NCI-H146 treated with DMSO at 0.1 percent for 48 hours (cell line): ENCODE data around the gene CD40.
A peak's percentile ranks its signal among the peaks of the same experiment; 100 is the strongest.

ENCODE experiments used
- DNase-seq: peaks from one replicate; lab custom pipeline; 2025; ENCODE audit not compliant: unreplicated experiment; lab: John Stamatoyannopoulos, UW

CD40 gene

DNA sequence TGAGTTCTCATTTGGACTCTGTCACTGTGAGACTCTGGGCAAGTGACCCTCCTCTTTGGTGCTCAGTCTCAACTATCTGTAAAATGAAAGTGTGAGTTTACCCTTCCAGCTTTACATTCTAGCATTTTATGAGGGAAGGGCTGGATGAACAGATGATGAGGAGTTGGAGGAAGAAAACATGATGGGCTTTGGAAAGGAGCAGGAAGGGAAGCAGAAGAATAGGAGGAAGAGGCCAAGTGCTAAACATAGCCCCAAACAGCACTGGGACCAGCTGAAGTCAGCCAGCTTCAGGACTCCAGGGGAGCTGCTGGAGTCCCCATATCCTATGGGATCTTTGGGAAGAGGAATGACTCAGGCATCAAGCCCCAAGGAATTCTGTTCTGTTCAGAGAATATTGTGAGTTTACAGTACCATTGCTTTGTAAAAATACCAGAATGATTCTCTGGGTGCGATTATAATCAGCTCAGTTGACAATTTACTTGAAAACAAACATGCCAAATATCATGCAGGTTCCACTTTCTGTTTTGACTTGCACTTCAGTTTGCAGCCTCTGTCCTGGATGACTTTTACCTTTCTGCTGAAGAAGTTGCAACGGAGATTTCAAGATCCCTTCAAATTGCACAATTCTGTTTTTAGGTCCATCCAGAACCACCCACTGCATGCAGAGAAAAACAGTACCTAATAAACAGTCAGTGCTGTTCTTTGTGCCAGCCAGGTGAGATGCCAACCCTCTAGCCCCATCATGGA lies 3.2 kb downstream of the CD40 start:
- DNase-seq, result no peak

DNA sequence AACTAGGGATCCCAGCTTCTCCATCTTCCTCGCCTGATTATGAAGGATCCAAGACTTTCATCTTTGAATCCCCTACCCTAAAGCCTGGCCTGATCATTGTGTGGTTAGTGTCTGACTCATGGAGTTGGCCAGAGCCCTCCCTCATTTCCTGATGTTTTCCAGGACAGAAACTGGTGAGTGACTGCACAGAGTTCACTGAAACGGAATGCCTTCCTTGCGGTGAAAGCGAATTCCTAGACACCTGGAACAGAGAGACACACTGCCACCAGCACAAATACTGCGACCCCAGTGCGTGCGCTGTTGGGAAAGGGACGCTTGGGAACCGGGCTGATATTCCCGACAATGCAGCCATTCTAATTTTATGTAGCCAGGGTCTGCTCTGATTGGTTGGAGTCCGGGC lies 4.0 kb downstream of the CD40 start:
- no peak for DNase-seq

DNA sequence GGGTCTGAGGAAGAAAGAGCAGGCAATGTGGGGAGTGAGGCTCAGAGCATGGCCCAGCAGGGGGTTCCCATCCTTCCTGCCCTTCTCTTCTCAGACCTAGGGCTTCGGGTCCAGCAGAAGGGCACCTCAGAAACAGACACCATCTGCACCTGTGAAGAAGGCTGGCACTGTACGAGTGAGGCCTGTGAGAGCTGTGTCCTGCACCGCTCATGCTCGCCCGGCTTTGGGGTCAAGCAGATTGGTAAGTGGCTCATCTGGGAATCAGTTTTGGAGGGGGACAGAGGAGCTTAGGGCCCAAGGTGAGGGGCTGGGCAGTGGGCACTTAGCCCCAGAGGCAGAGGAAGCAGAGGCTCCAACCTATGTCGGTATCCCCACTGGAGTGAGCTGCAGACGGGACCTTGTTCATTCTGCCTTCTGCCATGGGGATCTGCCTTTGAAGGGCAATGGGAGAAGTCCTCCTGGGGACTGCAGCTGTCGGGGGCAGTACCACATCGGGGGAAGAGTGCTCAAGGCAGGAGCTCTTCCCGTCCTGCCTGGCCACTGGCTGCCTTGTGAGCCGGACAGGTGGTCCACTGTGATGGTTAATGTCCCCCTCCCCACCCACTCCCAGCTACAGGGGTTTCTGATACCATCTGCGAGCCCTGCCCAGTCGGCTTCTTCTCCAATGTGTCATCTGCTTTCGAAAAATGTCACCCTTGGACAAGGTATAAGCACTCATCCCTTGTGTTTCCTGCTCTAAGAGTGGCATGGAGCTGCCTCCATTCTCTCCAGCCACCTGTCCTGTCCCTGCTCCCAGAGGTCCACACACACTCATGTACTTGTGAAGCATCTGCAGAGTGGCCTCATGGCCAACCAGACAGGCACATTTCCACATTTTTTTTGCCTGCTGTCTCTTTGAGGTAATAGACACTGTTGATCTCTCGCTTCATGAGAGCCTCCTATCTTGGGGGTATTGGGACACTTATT lies 4.7 kb downstream of the CD40 start:
- no peak for DNase-seq

DNA sequence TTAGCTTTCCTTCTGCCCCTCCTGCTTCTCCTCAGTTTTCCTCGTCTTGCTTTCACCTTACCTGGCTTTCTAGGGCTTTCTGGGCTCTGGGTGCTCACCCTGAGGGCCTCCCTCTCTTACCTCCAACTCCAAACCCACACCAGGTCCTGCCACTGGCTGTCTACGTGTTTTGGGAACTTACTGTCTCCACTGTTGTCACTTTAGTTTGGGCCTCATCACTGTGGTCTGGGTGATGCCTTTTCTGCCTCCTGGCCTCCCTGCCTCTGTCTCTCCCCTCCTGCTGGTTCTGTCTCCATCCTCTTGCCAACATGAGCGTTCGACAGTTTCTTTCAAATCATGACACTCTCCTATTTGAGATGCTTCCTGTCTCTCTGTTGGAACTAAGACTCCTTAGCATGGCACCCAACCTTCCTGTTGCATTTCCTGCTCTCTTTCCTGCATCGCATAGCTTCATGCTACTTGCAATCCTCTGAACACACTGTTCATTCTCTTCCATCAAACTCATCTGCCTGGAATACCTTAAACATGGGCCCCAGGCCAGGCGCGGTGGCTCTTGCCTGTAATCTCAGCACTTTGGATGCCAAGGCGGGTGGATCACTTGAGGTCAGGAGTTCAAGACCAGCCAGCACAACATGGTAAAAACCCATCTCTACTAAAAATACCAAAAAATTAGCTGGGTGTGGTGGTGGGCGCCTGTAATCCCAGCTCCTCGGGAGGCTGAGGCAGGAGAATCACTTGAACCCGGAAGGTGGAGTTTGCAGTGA lies 5.5 kb downstream of the CD40 start:
- no peak for DNase-seq

DNA sequence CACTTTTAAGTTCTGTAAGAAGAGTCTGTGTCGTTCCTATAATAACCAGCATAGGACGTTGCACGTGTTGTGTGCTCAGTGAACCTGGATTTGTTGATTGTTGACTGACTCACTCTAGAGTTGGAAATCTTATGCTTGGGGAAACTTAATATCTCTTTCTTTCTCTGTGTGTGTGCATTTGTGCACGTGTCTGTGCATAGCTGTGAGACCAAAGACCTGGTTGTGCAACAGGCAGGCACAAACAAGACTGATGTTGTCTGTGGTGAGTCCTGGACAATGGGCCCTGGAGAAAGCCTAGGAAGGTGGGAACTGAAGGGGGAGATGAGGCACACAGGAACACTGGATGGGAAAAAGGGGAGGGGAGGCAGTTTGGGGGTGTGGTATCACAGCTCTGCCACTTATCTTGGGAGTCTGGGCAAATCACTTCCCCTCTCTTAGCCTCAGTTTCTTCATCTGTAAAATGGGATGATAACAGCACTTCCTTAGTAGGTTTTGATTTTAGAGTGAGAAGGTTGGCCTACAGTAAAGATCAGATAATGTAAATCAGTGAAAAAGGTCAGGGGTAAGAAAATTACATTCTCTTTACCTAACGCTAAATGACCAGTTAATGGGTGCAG lies 8.4 kb downstream of the CD40 start:
- no peak for DNase-seq

DNA sequence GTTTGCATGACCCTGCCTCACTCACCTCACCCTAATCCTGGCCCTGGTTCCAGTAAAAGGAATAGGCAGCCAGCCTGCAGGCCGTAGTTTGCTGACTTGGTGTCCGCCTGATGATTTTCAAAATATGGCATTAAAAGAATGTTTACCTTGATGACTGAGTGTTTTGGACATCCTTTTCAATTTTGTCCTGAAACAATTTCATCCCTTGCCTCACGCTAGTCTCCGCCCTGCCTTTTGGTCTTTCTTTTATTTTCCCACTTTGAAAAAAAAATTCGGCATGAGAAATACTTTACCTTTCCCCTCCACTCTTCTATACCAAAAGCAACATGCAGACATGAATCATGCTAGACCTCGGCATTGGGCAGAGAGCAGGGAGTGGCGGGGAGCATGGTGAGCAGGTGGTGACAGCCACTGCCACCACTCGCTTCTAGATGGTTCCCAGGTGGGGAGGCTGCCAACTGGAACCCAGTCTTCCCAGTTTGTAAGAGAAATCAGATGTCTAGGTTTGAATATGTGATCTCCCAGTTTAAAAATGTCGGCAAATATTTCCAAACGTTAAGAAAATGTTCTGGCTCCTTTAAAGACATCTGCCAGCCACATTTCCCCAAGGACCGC lies 9.4 kb downstream of the CD40 start:
- no peak for DNase-seq

DNA sequence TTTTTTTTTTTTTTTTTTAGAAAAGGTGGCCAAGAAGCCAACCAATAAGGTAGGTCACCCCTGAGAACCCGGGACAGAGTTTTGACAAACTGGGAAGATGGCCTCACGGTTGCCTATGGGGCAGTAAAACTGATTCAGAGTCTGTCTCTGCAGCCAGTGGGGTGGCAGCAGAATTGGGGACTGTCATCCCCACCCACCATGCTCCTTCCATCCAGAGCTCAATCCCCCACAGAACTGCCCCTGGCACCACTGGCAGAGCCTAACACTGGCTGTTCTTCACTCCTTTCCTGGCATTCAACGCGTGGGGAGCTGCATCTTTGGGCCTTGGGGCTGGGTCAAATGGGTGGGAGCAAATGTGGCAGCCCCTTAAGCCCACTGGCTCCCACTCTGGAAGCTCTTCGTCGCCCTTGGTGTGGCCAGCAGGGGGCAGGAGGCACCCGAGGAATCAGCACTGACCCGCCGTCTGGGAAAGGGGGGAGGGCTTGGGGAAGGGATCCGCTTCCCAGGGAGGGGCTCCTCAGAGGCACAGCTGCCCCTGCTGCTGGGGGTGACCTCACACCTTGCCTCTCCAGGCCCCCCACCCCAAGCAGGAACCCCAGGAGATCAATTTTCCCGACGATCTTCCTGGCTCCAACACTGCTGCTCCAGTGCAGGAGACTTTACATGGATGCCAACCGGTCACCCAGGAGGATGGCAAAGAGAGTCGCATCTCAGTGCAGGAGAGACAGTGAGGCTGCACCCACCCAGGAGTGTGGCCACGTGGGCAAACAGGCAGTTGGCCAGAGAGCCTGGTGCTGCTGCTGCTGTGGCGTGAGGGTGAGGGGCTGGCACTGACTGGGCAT lies 10.4 kb downstream of the CD40 start:
- DNase-seq, result no peak

DNA sequence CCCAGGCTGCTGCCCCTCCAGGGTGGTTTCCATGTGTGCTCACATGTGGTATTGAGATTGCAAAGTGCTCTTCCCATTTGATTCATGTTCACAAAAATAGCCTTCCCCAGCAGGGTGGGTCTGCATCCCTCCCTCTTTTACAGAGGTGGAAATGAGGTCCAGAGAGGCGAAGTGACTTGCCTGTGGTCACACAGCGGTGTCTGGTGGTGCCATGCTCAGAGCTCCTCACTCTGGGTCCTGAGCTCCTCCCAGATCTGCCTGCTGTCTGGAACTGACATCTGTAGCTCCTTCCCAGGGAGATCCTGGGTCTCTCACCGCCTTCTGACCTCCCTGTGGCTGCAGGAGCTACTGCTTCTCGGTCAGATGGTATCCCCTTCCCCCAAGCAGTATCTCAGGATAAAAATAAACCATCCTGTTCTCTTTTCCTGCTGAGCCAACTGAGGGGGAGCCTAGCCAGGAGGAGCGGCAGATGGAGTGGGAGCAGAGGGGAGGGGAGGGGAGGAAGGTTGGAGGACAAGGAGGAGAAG lies 11.9 kb downstream of the CD40 start:
- no peak for DNase-seq

DNA sequence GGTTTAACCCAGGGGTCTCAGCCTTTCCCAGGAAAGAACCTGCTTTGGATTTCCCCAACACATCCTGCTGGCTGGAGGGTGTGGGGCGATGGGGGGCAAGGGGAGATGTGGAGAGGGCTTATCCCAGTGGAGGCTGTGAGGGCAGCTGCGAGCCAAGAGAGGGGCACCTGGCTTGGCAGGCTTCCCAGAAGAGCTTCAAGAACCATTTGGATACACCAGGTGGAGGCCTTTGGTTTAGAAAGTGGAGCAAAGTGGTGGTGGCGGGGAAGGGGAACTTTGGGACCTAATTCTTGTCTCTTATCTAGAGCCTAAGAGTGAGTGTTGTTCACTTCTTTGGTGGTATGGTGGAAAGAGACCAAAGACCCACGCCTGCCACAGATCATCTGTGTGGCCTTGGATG lies 12.4 kb downstream of the CD40 start:
- no peak for DNase-seq

DNA sequence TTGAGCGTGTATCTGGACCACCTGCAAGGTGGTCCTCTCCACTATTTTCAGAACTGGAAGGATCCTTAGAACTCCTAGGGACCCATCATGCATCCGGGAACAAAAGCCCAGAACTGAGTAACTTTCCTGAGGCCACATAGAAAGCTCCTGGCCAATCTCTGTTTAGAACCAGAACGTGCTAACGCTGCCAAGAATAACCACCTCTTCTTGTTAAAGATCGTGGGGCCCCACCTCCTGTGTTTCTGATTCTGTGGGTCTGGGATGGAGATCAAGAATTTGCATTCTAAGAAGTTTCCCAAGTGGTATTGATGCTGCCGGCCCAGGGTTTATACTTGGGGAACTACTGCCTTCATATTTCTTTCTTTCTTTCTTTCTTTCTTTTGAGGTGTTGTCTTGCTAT lies 13.3 kb downstream of the CD40 start:
- DNase-seq, result no peak

DNA sequence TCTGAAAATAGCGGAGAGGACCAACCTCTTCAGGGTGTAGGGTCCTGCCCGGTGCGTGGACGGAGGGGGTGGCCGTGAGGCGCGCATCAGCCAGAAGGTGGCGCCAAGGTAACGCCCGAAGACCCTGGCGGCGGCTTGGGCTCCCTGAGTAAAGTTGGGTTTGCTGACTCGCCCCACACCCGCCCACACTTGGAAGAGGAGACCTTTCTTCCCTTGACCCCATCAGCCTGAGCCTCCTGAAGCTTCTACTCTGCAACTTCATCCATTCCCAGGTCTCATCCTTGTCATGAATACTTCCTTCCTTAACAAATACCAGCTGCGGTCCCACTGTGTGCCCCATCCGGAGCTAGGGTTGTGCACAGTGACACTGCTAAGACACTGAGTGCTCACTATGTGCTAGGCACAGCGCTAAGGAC lies 14.6 kb downstream of the CD40 start:
- peak; percentile 50 for DNase-seq

DNA sequence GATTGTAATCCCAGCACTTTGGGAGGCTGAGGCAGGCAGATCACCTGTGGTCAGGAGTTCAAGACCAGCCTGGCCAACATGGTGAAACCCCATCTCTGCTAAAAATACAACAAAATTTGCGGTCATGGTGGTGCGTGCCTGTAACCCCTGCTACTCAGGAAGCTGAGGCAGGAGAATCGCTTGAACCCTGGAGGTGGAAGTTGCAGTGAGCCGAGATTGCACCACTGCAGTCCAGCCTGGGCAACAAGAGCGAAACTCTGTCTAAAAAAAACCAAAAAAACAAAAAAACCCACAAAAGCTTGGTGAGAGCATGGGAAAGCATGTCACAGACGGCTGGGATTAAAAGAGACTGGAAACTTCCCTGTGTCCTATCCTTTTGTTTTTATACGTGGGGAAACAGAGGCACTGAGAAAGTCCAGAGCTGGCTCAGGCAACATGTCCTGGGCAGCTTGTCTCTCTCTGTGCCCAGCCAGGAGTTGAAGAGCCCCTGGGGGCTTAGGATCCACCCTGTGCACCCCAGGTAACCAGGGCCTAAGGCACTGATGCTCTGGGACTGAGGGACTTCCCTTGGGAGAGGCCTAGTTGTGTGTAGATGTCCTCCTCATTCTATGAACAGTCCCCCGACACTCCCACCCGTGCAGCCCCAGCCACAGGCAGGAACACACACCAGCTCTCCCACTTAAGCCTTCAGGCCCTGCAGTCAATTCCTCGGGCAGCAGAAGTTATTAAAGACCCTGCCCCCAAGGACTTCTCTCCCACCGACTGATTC lies 16.0 kb downstream of the CD40 start:
- DNase-seq, result no peak

DNA sequence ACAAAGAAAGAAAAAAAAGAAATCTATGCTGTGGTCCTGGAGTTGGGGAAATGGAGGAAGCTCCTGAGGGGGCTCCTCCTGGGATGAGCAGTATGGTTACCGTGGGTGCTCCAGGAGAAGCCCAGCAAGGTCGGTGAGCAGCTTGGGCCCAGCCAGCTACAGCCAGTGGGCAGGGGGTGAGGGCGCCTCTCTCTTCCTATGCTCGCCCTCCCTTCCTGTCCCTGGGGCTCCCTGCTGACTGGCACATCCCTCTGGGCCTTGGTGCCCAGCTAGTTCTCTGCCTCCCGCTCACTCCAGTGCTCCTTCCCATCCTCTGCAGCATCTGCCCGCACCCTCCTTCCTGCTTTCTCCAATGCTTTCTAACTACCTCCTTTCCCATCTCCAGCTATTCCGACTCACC lies 16.6 kb downstream of the CD40 start:
- no peak for DNase-seq

DNA sequence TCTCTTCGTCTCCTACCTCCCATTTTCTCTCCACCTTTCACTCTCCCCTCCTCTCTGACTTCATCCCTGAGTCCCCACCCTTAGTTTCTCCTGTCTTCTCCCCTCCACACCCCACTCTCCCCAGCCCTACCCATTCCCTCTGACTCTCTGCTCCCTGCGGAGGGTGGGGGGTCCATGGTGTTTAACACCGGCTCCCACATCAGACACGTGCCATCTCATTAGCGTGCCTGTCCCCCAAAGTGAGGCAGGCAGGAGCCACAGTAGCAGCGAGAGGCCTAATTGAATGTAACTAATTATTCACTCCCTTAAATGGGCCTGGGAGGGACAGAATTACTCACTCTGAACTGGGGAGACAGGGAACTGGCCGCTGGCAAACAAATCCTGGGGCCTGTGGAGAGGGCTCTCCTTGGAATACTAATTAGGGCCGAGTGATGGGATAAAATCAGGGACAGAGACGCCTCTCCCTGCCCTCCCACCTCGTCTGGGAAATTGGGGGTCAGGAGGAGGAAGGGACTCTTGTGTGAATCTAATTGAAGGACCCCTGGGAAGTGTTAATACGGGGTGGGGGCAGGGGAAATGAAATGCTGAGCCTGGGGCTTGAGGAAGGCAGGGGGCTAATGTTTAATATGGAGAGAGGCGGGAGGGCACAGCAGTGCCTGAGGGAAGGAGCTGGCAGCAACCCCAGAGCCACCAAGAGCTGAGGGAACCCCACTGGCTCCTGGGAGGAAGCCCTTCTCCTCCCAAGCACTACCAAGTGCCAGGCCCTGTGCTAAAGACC lies 17.9 kb downstream of the CD40 start:
- peak; percentile 28 for DNase-seq

DNA sequence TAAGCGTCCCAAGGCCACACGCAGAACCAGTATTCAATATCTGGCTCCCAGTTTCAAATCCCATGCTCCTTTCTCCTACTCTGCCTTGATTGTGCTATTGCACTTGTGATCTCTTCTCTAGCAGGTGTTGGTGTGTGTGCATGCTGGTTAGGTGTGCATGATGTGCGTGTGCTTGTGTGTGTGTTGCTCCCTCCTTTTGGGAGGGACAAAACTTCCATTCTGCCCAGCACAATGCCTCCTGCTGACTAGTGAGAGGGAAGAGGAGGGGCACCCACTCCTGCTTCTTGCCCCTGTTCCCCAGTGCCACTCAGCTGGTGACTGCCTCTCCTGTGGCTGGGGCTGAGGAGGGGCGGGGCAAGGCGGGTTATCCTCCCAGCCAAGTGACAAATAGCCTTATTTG lies 19.7 kb downstream of the CD40 start:
- DNase-seq, result no peak

DNA sequence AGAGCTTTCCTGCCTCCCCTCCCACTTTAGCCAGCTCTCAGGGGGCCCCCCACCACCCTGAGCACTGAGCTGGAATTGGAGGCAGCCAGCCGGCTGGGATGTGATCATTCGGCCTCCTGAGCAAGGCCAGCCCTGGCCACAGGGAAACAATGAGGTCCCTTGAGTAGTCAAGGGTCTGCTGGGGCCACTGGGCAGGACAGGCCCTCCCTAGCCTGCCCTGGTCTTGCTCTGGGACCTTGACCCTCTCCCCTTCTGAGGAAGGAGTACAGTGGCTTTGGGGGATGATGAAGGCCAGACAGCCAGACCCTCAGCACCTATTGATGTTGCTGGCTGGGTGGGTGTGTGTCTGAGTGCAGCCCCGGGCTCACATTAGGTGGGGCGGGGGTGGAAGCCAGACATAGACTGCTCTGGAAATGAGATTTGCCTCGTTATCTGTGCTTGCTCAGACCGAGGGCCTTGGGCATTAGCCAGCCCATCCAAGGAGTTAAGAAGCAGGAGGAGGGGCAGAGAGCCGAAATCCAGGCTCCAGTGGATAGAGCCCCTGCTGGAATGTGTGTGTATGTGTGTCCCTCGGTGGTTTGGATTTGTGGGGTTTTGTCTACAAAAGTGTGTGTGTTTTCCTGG lies 21.3 kb downstream of the CD40 start:
- no peak for DNase-seq

DNA sequence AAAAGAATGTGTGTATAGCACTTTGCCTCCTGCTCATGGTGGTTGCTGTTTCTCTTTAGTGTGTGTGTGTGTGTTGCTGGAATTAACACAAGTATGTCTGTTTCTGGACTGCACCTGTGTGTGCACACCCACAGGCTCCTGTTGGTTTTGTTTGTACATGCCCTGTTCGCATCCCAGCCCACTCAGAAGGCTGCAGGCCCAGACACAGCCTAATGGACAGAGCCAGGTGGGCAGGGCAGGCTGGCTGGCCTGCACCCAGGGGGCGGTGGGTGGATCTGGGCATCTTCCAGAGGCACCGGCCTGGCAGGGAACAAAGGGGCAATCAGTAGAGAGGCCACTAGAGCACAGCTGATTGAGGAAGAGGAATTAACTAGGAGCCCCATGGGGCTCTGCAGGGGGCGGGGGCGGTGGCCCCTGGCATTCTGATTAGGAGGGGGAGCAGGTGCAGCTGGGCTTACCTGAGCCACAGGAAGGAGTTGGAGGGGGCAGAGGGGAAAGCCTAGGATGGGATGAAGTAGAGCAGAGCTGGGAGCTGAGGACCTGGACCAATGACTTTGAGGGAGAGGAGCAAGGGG lies 21.9 kb downstream of the CD40 start:
- peak; percentile 95 for DNase-seq
